ENCODE measurements around the gene NUCKS1. TPM values are rescaled to one million over a fixed set of nuclear protein-coding genes. Genes with fewer than 3 reads are reported as not detected.

Gene NUCKS1
- total RNA-seq, 2 donors from 2014 or later, result 117 to 123 TPM

DNA sequence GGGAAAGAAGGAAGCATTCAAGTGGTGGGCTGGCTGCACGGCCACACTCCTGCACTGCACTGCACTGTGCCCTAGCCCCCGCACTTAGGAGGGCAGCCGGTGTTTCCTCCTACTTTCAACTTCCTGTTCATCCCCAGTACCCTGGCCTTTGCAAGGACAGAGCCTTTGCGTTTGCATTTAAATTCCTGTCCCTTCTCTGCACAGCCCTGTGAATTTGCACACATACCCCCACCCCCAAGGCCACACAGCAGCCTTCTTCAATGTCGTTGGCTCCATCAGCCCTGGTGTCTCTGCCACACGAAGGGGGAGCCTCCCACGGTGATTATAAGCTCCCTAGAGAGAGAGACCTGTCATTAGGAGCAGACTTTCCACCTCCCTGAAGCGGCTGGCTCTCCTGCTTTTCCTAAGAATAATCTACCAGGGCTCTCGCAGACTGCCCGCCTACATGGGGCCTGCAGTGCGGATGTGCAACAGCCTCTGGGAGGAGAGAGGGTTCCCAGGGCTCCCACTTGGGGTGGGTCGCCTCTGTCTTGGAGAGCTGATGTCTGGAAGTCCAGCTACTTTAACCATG is 56.5 kb downstream of the NUCKS1 start:
- H3K27ac ChIP-seq, result no peak overlapping the region
- H3K9ac ChIP-seq (ENCODE audit: low read depth in 2 of 2, low read length in 2 of 2), result no peak overlapping the region
- intact Hi-C loops (cut with DNase I), result no loop called here
- no peak overlapping the region for H3K4me3 ChIP-seq
- H3K9me3 ChIP-seq, result no peaks in the 10 kb centered on the region
- no peaks in the 10 kb centered on the region for H3K27me3 ChIP-seq
- TF ChIP-seq, protein P1, sequence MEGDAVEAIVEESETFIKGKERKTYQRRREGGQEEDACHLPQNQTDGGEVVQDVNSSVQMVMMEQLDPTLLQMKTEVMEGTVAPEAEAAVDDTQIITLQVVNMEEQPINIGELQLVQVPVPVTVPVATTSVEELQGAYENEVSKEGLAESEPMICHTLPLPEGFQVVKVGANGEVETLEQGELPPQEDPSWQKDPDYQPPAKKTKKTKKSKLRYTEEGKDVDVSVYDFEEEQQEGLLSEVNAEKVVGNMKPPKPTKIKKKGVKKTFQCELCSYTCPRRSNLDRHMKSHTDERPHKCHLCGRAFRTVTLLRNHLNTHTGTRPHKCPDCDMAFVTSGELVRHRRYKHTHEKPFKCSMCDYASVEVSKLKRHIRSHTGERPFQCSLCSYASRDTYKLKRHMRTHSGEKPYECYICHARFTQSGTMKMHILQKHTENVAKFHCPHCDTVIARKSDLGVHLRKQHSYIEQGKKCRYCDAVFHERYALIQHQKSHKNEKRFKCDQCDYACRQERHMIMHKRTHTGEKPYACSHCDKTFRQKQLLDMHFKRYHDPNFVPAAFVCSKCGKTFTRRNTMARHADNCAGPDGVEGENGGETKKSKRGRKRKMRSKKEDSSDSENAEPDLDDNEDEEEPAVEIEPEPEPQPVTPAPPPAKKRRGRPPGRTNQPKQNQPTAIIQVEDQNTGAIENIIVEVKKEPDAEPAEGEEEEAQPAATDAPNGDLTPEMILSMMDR (IDR thresholded peaks at IDR 0.05), result no peak
- H3K36me3 ChIP-seq, result no peaks in the 10 kb centered on the region
- no peak for DNase-seq
- H3K4me1 ChIP-seq, result no peaks in the 10 kb centered on the region

DNA sequence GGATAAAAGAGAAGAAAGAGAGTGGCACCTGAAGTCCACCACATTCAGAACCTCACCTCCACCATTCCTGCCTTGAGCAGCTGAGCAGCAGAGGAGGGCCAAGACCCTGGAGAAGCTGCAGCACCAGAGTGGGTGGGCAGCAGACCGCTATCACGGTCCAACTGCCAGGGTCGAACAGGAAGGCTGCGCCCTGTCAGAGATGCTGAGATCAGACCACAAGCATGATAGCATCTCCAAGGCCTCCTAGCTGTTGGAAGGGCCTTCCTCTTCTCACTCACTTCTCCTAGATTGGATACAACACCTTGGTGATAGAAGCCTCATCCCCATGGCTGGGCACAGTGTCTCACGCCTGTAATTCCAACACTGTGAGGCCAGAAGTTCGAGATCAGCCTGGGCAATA is 57.6 kb downstream of the NUCKS1 start:
- intact Hi-C loops (cut with DNase I), result no loop called here
- no peaks in the 10 kb centered on the region for H3K4me1 ChIP-seq
- DNase-seq, result no peak
- H3K4me3 ChIP-seq, result no peak overlapping the region
- no peak overlapping the region for H3K9ac ChIP-seq (ENCODE audit: low read depth in 2 of 2, low read length in 2 of 2)
- H3K27ac ChIP-seq, result no peak overlapping the region
- no peaks in the 10 kb centered on the region for H3K27me3 ChIP-seq
- H3K9me3 ChIP-seq, result no peaks in the 10 kb centered on the region
- no peaks in the 10 kb centered on the region for H3K36me3 ChIP-seq
- TF ChIP-seq, protein P1 (IDR thresholded peaks at IDR 0.05), result no peak

DNA sequence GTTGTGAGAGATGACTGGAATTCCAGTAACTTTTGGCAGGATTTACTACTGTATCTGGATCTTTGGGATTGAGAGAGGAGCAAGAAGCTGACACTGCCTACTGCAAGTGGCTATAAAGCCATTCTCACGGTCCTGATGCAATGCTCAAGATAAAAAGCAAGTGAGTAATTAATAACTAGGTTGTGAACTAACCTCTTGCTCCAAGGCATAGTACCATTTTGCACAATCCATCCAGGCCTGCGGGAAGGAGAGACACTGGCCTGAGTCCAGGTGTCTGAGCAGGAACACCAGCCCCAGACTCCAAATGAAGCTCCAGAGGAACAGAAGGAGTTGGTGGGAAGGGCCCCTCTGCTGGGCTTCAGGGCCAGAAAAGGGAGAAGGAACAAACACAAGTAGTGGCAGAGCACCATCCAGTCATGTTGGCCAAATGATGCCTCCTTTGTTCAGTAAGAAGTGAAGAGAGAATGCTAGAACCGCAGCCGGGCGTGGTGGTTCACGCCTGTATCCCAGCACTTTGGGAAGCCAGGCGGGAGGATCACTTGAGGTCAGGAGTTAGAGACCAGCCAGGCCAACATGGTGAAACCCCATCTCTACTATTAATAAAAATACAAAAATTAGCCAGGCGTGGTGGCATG is 59.7 kb downstream of the NUCKS1 start:
- no peak for DNase-seq
- no peaks in the 10 kb centered on the region for H3K27me3 ChIP-seq
- no peaks in the 10 kb centered on the region for H3K36me3 ChIP-seq
- H3K27ac ChIP-seq, result no peak overlapping the region
- intact Hi-C loops (cut with DNase I), result no loop called here
- no peak overlapping the region for H3K4me3 ChIP-seq
- no peaks in the 10 kb centered on the region for H3K4me1 ChIP-seq
- H3K9me3 ChIP-seq, result no peaks in the 10 kb centered on the region
- no peak overlapping the region for H3K9ac ChIP-seq (ENCODE audit: low read depth in 2 of 2, low read length in 2 of 2)
- TF ChIP-seq, protein P1 (IDR thresholded peaks at IDR 0.05), result no peak

DNA sequence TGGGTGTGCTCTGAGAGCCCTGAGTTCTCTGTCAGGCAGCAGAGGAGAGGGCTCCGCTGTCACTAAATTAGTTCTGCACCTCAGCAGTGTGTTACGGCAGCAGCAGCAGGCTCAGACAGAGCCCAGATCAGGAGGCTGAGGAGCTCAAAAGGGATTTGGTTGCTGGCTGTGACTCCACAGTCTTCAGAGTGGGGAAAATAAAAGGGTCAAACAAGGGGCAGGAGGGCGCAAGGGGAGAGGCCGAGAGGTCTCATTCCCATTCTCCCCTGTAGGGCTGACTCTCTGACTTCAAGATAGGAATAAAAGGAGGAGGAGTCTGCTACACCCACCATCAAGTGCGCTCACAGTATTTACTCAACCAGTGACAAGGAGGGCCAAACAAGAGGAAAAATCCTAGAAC is 60.5 kb downstream of the NUCKS1 start:
- no peak overlapping the region for H3K4me3 ChIP-seq
- no peak for DNase-seq
- H3K9ac ChIP-seq (ENCODE audit: low read depth in 2 of 2, low read length in 2 of 2), result no peak overlapping the region
- no peaks in the 10 kb centered on the region for H3K27me3 ChIP-seq
- TF ChIP-seq, protein P1 (IDR thresholded peaks at IDR 0.05), result no peak
- H3K36me3 ChIP-seq, result no peaks in the 10 kb centered on the region
- intact Hi-C loops (cut with DNase I), result no loop called here
- no peak overlapping the region for H3K27ac ChIP-seq
- no peaks in the 10 kb centered on the region for H3K4me1 ChIP-seq
- H3K9me3 ChIP-seq, result no peaks in the 10 kb centered on the region

DNA sequence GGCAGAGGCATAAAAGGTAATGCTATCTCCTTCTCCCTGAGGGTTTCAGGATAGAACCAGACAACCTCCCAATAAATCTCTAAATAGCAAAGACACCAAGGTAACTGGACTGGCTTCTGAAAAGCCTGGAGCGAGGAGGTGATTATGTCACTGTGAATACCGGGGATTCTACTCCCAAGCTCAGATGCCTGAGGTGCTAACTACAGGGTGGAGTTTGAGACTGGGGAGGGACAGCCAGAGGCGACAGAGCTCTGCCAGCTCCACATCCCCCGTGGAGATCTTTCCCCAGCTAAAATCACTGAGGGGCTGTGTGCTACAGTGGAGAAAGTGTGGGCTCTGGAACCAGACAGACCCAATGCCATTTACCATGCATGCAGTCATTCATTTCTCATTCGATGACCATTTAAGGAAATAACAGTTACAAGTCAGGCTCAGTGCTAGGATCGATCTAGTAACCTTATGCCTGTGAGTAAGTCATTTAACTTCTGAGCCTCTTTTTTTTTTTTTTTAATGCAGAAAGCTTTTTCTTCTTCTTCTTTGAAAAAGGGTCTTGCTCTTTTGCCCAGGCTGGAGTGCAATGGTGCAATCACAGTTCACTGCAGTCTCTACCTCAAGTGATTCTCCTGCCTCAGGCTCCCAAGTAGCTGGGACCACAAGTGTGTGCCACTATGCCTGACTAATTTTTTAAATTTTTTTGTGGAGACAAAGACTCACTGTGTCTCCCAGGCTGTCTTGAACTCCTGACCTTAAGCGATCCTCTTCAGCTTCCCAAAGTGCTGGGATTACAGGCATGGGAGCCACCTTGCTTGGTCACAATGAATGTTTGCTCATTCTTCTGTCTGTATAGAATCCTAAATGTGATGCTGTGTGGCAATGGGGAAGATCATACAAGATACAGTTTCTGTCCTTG is 61.6 kb downstream of the NUCKS1 start:
- intact Hi-C loops (cut with DNase I), result no loop called here
- DNase-seq, result no peak

More for the DNA sequence above, 61.6 kb downstream of the NUCKS1 start:
- H3K4me1 ChIP-seq, result no peaks in the 10 kb centered on the region
- no peaks in the 10 kb centered on the region for H3K36me3 ChIP-seq
- no peak overlapping the region for H3K4me3 ChIP-seq
- no peak overlapping the region for H3K27ac ChIP-seq
- H3K27me3 ChIP-seq, result no peaks in the 10 kb centered on the region
- TF ChIP-seq, protein P1 (IDR thresholded peaks at IDR 0.05), result no peak
- H3K9me3 ChIP-seq, result no peaks in the 10 kb centered on the region
- no peak overlapping the region for H3K9ac ChIP-seq (ENCODE audit: low read depth in 2 of 2, low read length in 2 of 2)
